ENCODE results near the gene ECD.

GRCh38 chr10:73163096-73163495, 4.7 kb downstream of the ECD start:
- TF ChIP-seq POLR2AphosphoS5 (IDR thresholded peaks at IDR 0.05; ENCODE audit: low read depth, low read length) (no peak), TAF1 (IDR thresholded peaks at IDR 0.05; ENCODE audit: borderline replicate concordance, low read depth, low read length) (no peak)

Measured in GM12892 (cell line).